ENCODE measurements around the gene UGCG. TPM values are rescaled to one million over a fixed set of nuclear protein-coding genes. Genes with fewer than 3 reads are reported as not detected.

The UGCG gene
- total RNA-seq, 1 experiment from 2014 or later = 139 TPM

GRCh38 chr9:111920531-111920930, 23.9 kb downstream of the UGCG start:
- peaks cover 34% of the 10 kb centered on the region for H3K4me1 ChIP-seq
- no peak overlapping the region for H3K4me3 ChIP-seq
- no peaks in the 10 kb centered on the region for H3K27me3 ChIP-seq
- DNase-seq = no peak
- H3K36me3 ChIP-seq = peaks cover 85% of the 10 kb centered on the region
- H3K9me3 ChIP-seq (replicated peaks) = no peaks in the 10 kb centered on the region
- no peak overlapping the region for H3K27ac ChIP-seq

- no peaks in the 10 kb centered on the region for H3K9me3 ChIP-seq (replicated peaks)
- H3K36me3 ChIP-seq = peaks cover 74% of the 10 kb centered on the region
- H3K4me1 ChIP-seq = peaks cover 41% of the 10 kb centered on the region
- no peak for DNase-seq
- H3K27me3 ChIP-seq = no peaks in the 10 kb centered on the region
- H3K4me3 ChIP-seq = no peak overlapping the region
- no peak overlapping the region for H3K27ac ChIP-seq
These were observed 25.9 kb downstream of the UGCG start for GRCh38 chr9:111922324-111923013.

DNA sequence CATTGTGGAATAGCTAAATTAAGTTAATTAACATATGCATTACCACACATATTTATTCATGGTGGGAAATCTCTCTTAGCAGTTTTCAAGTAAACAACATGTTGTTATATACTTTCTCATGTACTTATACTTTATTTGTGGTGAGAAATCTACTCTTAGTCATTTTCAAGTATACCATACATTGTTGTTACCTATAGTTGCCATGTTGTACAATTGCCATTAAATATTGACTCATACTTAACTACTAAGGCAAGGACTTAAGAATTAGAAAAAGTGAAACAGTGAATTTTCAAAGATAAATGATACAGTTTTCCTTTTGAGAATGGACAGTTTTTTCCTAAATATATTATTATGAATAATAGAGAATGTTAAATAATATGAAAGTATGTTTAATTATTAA, 27.7 kb downstream of the UGCG start:
- Histone ChIP-seq H3K27me3 (no peaks in the 10 kb centered on the region), H3K4me3 (no peak overlapping the region), H3K4me1 (peaks cover 48% of the 10 kb centered on the region), H3K36me3 (peaks cover 76% of the 10 kb centered on the region), H3K27ac (no peak overlapping the region), H3K9me3 (replicated peaks) (no peaks in the 10 kb centered on the region)
- DNase-seq = no peak

- Histone ChIP-seq H3K4me1 (peaks cover 48% of the 10 kb centered on the region), H3K4me3 (no peak overlapping the region), H3K27me3 (no peaks in the 10 kb centered on the region), H3K27ac (peak overlapping the region; percentile 81), H3K9me3 (replicated peaks) (no peaks in the 10 kb centered on the region), H3K36me3 (peaks cover 77% of the 10 kb centered on the region)
- no peak for DNase-seq
These were observed 28.6 kb downstream of the UGCG start for GRCh38 chr9:111925017-111925770.

DNA sequence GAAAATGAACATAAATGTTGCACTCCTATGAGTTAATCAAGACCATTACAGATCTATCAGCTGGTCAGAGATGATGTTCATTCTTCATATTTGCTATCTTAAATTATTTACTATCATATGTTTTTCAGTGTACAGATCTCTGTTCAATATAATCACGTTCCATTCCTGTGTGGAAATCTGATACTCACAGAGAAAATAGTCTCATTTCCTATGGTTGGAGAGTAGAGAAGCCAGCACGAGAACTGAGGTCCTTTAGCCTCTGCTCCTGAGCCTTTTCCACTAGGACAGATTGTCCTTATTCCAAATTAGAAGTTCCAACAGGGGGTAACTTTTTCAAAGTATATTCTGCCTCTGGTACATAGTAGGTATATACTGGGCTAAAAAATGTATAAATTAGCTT, 29.2 kb downstream of the UGCG start:
- Histone ChIP-seq H3K27ac (peak overlapping the region; percentile 81), H3K4me3 (no peak overlapping the region), H3K36me3 (peaks cover 77% of the 10 kb centered on the region), H3K27me3 (no peaks in the 10 kb centered on the region), H3K9me3 (replicated peaks) (no peaks in the 10 kb centered on the region), H3K4me1 (peaks cover 48% of the 10 kb centered on the region)
- peak in 1 of 2 experiments; percentile 69 for DNase-seq

- Histone ChIP-seq H3K27ac (peak overlapping the region; percentile 81), H3K9me3 (replicated peaks) (no peaks in the 10 kb centered on the region), H3K4me3 (no peak overlapping the region), H3K4me1 (peaks cover 48% of the 10 kb centered on the region), H3K36me3 (peaks cover 78% of the 10 kb centered on the region), H3K27me3 (no peaks in the 10 kb centered on the region)
- DNase-seq = peak; percentile 96 to 99
These were observed 29.8 kb downstream of the UGCG start for GRCh38 chr9:111926421-111926875.

- Histone ChIP-seq H3K27me3 (no peaks in the 10 kb centered on the region), H3K27ac (no peak overlapping the region), H3K4me3 (no peak overlapping the region), H3K36me3 (peaks cover 87% of the 10 kb centered on the region), H3K4me1 (peaks cover 35% of the 10 kb centered on the region), H3K9me3 (replicated peaks) (no peaks in the 10 kb centered on the region)
- no peak for DNase-seq
These were observed 31.7 kb downstream of the UGCG start for GRCh38 chr9:111928359-111928720.

DNA sequence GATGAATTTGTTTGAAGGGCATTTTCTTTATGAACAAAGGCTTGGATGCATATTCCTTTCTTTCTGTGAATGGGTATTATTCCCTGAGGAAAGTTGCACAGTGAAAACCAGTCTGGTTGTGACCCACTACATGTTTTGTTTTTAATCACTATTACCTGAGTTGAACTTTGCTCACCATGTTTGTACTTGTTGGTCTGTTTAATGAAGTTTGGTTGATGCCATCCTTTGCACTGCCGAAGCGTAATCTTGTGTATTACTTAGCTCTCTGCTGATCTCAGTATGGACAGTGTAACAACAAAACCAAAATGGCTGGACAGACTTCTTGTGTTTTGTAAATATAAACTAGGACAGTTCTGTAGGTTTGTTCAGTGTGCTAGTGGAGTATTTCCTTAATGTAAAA, 38.1 kb downstream of the UGCG start:
- Histone ChIP-seq H3K27me3 (no peaks in the 10 kb centered on the region), H3K4me3 (no peak overlapping the region), H3K9me3 (replicated peaks) (no peaks in the 10 kb centered on the region), H3K27ac (no peak overlapping the region), H3K4me1 (no peaks in the 10 kb centered on the region), H3K36me3 (peaks cover 85% of the 10 kb centered on the region)
- no peak for DNase-seq

DNA sequence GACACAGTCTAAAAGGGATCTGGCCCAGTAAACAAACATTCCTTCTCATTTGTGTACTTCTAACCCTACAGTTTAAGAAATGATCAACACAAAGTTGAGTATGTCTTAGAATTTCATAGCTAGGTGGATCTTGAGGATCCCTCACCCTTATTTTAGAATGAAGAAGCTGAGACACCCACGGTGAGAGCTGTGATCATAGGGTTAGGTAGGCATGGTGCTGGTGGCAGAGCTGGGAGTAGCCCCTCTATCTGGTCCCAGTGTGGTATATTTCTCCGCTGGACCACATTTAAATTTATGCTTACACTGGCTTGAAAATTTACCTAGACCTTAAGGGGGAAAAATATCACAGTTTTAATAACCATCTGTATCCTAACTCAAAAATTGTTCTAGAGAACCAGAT, 39.8 kb downstream of the UGCG start:
- H3K4me1 ChIP-seq = no peaks in the 10 kb centered on the region
- H3K36me3 ChIP-seq = peaks cover 69% of the 10 kb centered on the region
- H3K4me3 ChIP-seq = no peak overlapping the region
- DNase-seq = no peak
- no peaks in the 10 kb centered on the region for H3K27me3 ChIP-seq
- no peak overlapping the region for H3K27ac ChIP-seq
- no peaks in the 10 kb centered on the region for H3K9me3 ChIP-seq (replicated peaks)

DNA sequence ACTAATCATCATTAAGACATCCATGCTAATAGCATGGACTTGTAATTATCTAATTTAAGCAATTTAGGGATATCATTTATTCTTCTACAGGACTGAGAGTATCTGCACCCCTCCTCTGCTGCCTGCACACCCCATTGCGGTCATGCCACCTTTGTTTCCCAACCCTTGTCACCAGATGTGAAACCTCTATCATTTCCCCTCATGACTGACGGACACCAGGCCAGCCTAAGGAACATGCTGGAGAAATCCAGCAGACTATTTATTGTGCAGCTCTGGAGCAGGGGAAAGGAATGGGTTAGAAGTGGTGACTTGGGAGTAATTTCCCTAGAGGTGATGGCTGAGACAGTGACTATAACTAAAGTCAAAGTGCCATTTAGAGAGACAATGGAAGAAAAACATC, 40.7 kb downstream of the UGCG start:
- H3K4me1 ChIP-seq = no peaks in the 10 kb centered on the region
- H3K4me3 ChIP-seq = no peak overlapping the region
- no peak for DNase-seq
- no peak overlapping the region for H3K27ac ChIP-seq
- peaks cover 60% of the 10 kb centered on the region for H3K36me3 ChIP-seq
- no peaks in the 10 kb centered on the region for H3K27me3 ChIP-seq
- H3K9me3 ChIP-seq (replicated peaks) = no peaks in the 10 kb centered on the region

GRCh38 chr9:111937781-111938426, 41.3 kb downstream of the UGCG start:
- Histone ChIP-seq H3K27ac (no peak overlapping the region), H3K4me1 (no peaks in the 10 kb centered on the region), H3K36me3 (peaks cover 54% of the 10 kb centered on the region), H3K4me3 (no peak overlapping the region), H3K27me3 (no peaks in the 10 kb centered on the region), H3K9me3 (replicated peaks) (no peaks in the 10 kb centered on the region)
- no peak for DNase-seq

DNA sequence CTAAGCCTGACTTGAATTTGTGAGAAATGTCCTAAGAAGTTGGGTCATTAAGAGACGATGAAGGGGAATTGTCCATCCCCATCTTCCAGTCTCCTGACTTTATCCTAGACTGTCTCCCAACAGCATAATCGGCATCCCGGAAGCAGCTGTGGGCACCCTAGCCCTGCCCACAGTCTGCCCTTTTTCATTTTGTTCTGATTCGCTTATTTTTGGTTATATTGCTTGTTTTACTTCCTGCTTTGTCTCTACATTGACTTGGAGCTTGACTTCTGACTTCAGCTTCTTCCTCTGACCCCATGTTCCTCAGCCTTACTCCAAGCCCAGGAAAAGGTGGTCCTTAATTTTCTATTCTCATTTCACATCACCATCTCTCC, 41.8 kb downstream of the UGCG start:
- no peak overlapping the region for H3K27ac ChIP-seq
- no peak overlapping the region for H3K4me3 ChIP-seq
- no peak for DNase-seq
- H3K27me3 ChIP-seq = no peaks in the 10 kb centered on the region
- peaks cover 49% of the 10 kb centered on the region for H3K36me3 ChIP-seq
- H3K4me1 ChIP-seq = no peaks in the 10 kb centered on the region
- H3K9me3 ChIP-seq (replicated peaks) = no peaks in the 10 kb centered on the region

DNA sequence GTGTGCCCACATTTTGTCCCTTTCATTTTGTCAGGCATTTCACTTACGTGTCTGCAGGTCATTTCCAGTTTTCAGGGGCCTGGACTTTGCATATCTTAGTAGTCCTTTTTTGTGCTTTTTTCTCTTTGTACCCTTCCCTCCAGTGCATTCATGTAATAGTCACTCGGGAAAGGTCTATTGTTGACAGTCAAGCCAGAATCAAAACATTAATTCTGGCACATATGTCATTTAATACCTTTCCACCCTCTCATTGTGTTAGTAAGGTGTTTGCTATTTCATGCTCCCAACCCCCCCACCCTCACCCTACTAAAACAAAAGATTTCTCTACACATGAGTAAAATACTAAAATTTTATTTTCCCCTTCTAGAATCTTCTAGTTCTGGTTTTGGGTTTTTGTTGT, 42.7 kb downstream of the UGCG start:
- H3K27me3 ChIP-seq = no peaks in the 10 kb centered on the region
- H3K27ac ChIP-seq = no peak overlapping the region
- peaks cover 7% of the 10 kb centered on the region for H3K4me1 ChIP-seq
- no peak for DNase-seq
- H3K9me3 ChIP-seq (replicated peaks) = no peaks in the 10 kb centered on the region
- peaks cover 40% of the 10 kb centered on the region for H3K36me3 ChIP-seq
- no peak overlapping the region for H3K4me3 ChIP-seq

GRCh38 chr9:111940697-111941096, 44.1 kb downstream of the UGCG start:
- DNase-seq = no peak
- peaks cover 26% of the 10 kb centered on the region for H3K36me3 ChIP-seq
- no peaks in the 10 kb centered on the region for H3K27me3 ChIP-seq
- peaks cover 20% of the 10 kb centered on the region for H3K4me1 ChIP-seq
- no peak overlapping the region for H3K27ac ChIP-seq
- no peak overlapping the region for H3K4me3 ChIP-seq
- H3K9me3 ChIP-seq (replicated peaks) = no peaks in the 10 kb centered on the region

GRCh38 chr9:111943200-111943599, 46.6 kb downstream of the UGCG start:
- peaks cover 29% of the 10 kb centered on the region for H3K4me1 ChIP-seq
- peaks cover 4% of the 10 kb centered on the region; the same call in 1 of the 2 replicates for H3K36me3 ChIP-seq
- H3K4me3 ChIP-seq = no peak overlapping the region
- no peaks in the 10 kb centered on the region for H3K9me3 ChIP-seq (replicated peaks)
- H3K27me3 ChIP-seq = no peaks in the 10 kb centered on the region
- H3K27ac ChIP-seq = no peak overlapping the region
- DNase-seq = no peak
